ENCODE results near the gene ZHX3. TPM values are rescaled to one million over a fixed set of nuclear protein-coding genes. Genes with fewer than 3 reads are reported as not detected.
A peak's percentile ranks its signal among the peaks of the same experiment; 100 is the strongest.

The ZHX3 gene
- total RNA-seq, 1 donor, result 36.6 TPM

DNA sequence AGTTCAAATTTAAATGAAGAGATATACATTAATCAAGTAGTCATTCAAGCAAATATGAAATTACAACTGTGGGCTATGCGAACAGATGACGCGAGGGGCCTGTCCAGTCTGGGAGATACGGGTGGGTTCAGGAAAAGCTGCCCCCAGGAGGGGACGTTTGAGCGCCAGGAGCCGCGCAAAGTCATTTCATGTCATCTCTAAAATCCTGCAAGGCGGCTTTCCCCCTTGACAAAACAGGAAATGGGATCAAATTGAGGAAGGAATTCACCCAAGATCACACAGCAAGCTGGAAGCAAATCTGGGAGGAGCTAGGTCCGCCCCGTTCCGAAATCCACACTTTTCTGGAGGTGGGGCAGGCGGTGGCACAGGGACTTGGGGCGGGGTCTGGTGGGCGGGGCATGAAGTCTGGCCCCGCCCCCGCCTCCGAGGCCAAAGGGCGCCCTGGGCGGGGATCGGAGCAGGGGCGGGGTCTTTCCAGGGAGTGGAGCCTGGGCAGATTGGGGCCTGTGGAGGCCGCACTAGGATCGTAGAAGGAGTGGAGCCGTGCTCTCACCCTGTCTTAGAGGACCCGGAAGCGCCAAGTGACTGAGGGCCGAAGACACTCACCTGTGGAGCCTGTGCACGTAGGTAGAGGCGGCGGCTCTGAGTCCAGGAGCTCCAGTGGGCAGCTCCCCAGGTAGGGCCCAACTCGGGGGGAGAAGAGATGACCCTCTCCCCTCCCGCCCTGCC is 23.0 kb upstream of the ZHX3 start, which contains the start of gene LPIN3:
LPIN3 (plus strand) TSS at position 495 of the 729 bp plus-strand sequence. CDS start 4,983 bp downstream, outside the sequence.
- peak within 1 kb of the TSS; percentile 51 for H3K27ac ChIP-seq (ENCODE audit: low read depth, low read length)
- DNase-seq (ENCODE audit: insufficient read length, low spot score, missing footprints), result peak; percentile 98

GRCh38 chr20:41339957-41340326 is 22.4 kb upstream of the ZHX3 start:
- H3K9me3 ChIP-seq (ENCODE audit: low read depth, low read length), result no peaks in the 10 kb centered on the region
- DNase-seq (ENCODE audit: insufficient read length, low spot score, missing footprints), result peak; percentile 96
- H3K27me3 ChIP-seq (ENCODE audit: insufficient read depth, low read length), result no peaks in the 10 kb centered on the region
- H4K20me1 ChIP-seq (ENCODE audit: insufficient read depth, low read length), result no peaks in the 10 kb centered on the region
- H3K79me2 ChIP-seq (ENCODE audit: insufficient read depth, low read length), result peaks cover 2% of the 10 kb centered on the region
- no peaks in the 10 kb centered on the region for H3K36me3 ChIP-seq (ENCODE audit: insufficient read depth, low read length)
- peak overlapping the region; percentile 99 for H2AFZ ChIP-seq (ENCODE audit: low read length)
- peak overlapping the region; percentile 51 for H3K27ac ChIP-seq (ENCODE audit: low read depth, low read length)
- peak overlapping the region; percentile 81 for H3K4me3 ChIP-seq (ENCODE audit: insufficient read depth, low read length)
- H3K4me2 ChIP-seq (ENCODE audit: insufficient read depth, low read length), result peak overlapping the region; percentile 100
- TF ChIP-seq CTCF (IDR thresholded peaks at IDR 0.05; ENCODE audit: extremely low read depth, low read depth, low read length), result peak; percentile 89
- H3K4me1 ChIP-seq (ENCODE audit: insufficient read depth, low read length), result peaks cover 10% of the 10 kb centered on the region

More for the DNA sequence above, 23.0 kb upstream of the ZHX3 start, which contains the start of gene LPIN3:
- Histone ChIP-seq H4K20me1 (ENCODE audit: insufficient read depth, low read length) (no peaks in the 10 kb centered on the region), H3K4me1 (ENCODE audit: insufficient read depth, low read length) (peaks cover 10% of the 10 kb centered on the region), H3K27me3 (ENCODE audit: insufficient read depth, low read length) (no peaks in the 10 kb centered on the region), H2AFZ (ENCODE audit: low read length) (peak within 1 kb of the TSS; percentile 99), H3K4me2 (ENCODE audit: insufficient read depth, low read length) (peak within 1 kb of the TSS; percentile 100), H3K4me3 (ENCODE audit: insufficient read depth, low read length) (peak within 1 kb of the TSS; percentile 81), H3K79me2 (ENCODE audit: insufficient read depth, low read length) (peaks cover 2% of the 10 kb centered on the region), H3K36me3 (ENCODE audit: insufficient read depth, low read length) (no peaks in the 10 kb centered on the region), H3K9me3 (ENCODE audit: low read depth, low read length) (no peaks in the 10 kb centered on the region)
- peak; percentile 1 for TF ChIP-seq CTCF (IDR thresholded peaks at IDR 0.05; ENCODE audit: extremely low read depth, low read depth, low read length)

- peaks cover 10% of the 10 kb centered on the region for H3K4me1 ChIP-seq (ENCODE audit: insufficient read depth, low read length)
- H3K27me3 ChIP-seq (ENCODE audit: insufficient read depth, low read length), result no peaks in the 10 kb centered on the region
- H3K4me3 ChIP-seq (ENCODE audit: insufficient read depth, low read length), result no peak overlapping the region
- H3K27ac ChIP-seq (ENCODE audit: low read depth, low read length), result no peak overlapping the region
- no peak for TF ChIP-seq CTCF (IDR thresholded peaks at IDR 0.05; ENCODE audit: extremely low read depth, low read depth, low read length)
- H3K79me2 ChIP-seq (ENCODE audit: insufficient read depth, low read length), result peaks cover 2% of the 10 kb centered on the region
- no peaks in the 10 kb centered on the region for H3K9me3 ChIP-seq (ENCODE audit: low read depth, low read length)
- no peaks in the 10 kb centered on the region for H4K20me1 ChIP-seq (ENCODE audit: insufficient read depth, low read length)
- DNase-seq (ENCODE audit: insufficient read length, low spot score, missing footprints), result peak; percentile 39
- no peak overlapping the region for H2AFZ ChIP-seq (ENCODE audit: low read length)
- no peaks in the 10 kb centered on the region for H3K36me3 ChIP-seq (ENCODE audit: insufficient read depth, low read length)
- H3K4me2 ChIP-seq (ENCODE audit: insufficient read depth, low read length), result no peak overlapping the region
These were observed 19.4 kb upstream of the ZHX3 start for GRCh38 chr20:41336711-41337492.

- no peak overlapping the region for H3K27ac ChIP-seq (ENCODE audit: low read depth, low read length)
- peaks cover 10% of the 10 kb centered on the region for H3K4me1 ChIP-seq (ENCODE audit: insufficient read depth, low read length)
- H2AFZ ChIP-seq (ENCODE audit: low read length), result no peak overlapping the region
- H3K79me2 ChIP-seq (ENCODE audit: insufficient read depth, low read length), result no peaks in the 10 kb centered on the region
- no peak overlapping the region for H3K4me3 ChIP-seq (ENCODE audit: insufficient read depth, low read length)
- H3K27me3 ChIP-seq (ENCODE audit: insufficient read depth, low read length), result no peaks in the 10 kb centered on the region
- H3K4me2 ChIP-seq (ENCODE audit: insufficient read depth, low read length), result no peak overlapping the region
- DNase-seq (ENCODE audit: insufficient read length, low spot score, missing footprints), result peak; percentile 9
- H4K20me1 ChIP-seq (ENCODE audit: insufficient read depth, low read length), result no peaks in the 10 kb centered on the region
- no peak for TF ChIP-seq CTCF (IDR thresholded peaks at IDR 0.05; ENCODE audit: extremely low read depth, low read depth, low read length)
- no peaks in the 10 kb centered on the region for H3K36me3 ChIP-seq (ENCODE audit: insufficient read depth, low read length)
- no peaks in the 10 kb centered on the region for H3K9me3 ChIP-seq (ENCODE audit: low read depth, low read length)
These were observed 18.1 kb upstream of the ZHX3 start for GRCh38 chr20:41335591-41335990.
